GM18870 (cell line): ENCODE results near the gene IL17C.

Source experiments
- ATAC-seq: cut with Tn5 transposase; IDR thresholded peaks from one replicate; pipeline ENCODE4 v1.9.1; 2021; ENCODE audit warnings: moderate library complexity; ENCODE audit not compliant: unreplicated experiment

IL17C gene

DNA sequence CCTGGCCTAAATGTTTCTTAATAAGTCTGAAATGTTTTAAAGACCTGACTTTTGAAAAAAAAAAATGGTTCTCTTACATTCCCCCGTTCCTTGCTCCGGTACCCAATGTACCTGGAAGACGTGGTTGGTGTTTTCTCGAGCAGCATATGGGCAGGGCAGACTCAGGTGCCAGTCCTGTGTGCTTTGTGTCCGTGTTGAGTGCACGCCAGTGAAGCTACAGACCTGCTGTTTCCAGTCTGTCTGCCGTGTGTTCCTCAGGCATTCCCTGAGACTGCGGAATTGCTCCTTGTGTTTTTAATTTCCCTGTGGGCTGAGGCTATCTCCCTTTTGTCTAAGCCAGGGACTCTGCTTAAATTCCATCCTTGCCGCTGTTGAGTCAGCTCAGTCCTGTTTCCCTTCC lies 11.7 kb upstream of the IL17C start:
- ATAC-seq, result no peak

DNA sequence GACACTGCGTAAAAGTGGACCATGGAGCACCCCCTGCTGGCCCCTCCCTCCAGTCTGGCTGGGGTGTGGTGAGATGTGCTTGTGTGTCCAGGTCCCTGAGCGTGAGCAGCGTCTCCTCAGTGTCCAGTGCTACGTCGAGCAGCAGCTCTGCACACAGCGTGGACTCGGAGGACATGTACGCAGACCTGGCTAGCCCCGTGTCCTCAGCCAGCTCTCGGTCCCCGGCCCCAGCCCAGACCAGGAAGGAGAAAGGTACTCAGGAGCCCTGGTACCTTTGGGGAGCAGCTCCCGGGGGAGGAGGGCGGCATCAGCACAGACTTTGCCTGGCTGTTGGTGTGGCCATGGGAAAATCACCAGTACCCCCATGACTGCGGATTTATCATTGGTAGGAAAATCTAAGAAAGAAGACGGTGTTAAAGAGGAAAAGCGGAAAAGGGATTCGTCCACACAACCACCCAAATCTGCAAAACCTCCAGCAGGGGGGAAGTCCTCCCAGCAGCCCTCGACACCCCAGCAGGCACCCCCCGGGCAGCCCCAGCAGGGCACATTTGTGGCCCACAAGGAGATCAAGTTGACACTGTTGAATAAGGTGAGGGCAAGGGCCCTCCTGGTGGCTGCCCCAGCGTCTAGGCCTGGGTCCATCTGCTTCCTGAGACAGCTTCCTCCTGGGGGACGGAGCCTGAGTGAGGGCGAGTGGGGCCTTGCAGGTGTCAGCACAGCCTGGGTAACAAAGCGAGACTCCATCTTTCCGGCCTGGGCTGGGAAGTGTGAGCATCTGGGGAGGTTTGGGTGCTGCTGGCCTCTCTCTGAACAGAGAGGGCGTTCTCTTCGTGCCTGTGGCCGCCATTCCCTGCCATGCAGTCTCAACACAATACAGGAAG lies 10.6 kb upstream of the IL17C start:
- no peak for ATAC-seq

DNA sequence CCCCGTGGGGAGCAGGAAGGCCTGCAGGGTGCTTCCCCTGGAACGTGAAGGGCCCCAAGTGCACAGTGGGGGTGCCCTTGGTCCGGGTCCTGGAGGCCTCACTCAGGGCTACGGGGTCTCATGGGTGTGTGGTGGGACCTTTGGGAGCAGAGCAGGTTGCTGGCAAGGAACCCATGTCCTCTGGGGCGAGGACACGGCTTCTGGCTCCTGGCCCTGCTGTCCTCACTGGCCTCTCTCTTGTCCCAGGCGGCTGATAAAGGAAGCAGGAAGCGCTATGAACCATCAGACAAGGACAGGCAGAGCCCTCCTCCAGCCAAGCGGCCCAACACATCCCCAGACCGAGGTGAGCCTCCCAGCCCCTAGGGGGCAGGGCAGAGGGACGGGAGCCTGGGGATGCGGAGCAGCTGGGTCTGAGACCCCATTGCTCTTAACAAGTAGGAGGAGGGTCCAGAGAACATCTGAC lies 9.8 kb upstream of the IL17C start:
- ATAC-seq, result no peak

DNA sequence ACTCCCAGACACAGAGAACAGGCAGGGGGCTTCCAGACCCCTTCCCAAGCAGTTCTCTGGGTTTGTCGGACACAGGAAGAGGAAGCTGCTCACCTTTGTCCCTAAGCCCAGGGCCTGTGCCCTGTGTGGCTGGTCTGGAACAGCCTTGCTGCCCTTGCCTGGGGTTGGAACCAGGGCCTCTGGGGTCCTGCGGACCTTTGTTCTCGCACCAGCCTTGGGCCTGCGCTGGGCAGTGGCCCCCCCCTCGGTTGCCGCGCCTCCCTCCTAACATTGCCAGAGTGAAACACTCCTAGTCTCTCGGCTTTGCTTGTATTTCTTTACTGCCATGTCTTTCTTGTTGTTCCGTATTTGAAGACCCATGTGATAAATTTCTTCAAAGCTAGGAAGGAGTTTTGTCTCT lies 8.5 kb upstream of the IL17C start:
- no peak for ATAC-seq

DNA sequence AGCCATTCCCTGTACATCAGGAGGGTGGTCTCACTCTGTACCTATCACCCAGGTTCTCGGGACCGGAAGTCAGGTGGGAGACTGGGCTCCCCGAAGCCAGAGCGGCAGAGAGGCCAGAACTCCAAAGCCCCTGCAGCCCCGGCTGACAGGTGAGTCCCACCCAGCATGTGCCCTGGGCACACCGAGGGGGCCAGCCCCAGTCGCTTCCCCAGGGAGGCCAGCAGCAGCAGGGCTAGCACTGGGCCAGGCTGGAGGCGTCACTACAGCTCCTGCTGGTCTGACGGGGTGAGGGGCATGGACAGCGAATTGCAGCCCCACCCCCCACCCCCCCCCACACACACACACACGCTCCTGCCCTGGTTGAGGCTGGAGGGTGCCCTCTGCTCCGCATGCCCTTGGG lies 7.9 kb upstream of the IL17C start:
- no peak for ATAC-seq

DNA sequence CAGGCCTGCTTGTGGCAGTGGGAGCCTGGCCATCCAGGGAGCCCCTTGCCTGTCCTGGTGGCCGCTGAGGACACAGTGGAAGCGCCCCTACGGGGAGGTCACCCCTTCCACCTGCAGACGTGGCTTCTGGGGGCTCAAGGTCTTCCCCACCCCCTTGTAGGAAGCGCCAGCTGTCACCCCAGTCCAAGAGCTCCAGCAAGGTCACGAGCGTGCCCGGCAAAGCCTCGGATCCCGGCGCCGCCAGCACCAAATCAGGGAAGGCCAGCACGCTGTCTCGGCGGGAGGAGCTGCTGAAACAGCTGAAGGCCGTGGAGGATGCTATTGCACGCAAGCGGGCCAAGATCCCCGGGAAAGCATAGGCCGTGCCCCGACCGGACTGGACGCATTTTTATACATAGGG lies 7.4 kb upstream of the IL17C start:
- ATAC-seq, result no peak

DNA sequence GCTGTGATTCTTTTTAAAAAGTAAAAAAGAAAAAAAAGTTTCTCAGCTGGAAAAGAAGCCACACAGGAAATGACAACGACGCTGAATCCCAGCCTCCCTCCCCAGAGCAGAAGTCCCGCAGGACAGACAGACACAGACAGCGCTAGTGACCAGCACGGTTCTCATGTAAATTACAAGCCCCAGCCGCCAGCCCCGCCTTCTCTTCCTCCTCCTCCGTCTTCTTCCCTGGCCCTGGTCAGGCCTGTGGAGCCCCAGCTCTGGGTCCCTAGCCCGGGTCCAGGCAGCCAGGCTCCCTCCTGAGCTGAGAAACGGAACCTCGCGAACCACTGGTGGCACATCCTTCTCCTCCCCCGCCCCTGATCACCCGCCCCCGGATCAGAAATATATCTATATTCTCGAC lies 7.0 kb upstream of the IL17C start:
- no peak for ATAC-seq

DNA sequence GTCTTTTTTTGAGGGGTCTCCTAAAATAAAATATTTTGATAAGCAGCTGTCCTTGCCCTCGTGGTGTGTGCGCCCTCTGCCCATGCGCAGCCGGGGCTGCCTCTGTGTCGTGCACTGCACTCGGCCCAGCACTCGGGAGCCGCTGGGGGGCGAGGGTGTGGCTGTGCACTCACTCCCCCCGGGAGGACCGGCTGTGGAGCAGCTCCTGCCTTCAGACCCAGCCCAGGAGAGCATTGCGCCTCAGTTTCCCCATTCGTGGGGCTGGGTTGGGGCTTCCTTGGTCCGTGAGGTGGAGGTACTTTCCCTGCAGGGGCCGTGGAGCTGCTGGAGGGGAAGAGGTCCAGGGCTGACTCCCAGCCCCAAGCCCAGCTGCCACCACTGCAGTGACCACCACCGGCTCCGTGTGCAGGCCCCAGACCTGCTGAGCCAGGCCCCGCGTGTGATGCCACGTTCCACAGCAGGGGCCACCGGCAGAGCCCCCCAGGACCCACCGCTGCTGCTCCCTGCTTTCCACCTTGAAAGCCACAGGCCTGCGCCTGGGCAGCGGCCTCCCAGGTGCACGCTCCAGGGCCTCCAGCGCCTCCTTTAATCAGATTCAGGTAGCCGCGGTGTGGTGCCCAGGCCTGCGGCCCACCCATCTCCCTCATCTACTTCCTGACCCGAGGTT lies 6.3 kb upstream of the IL17C start:
- ATAC-seq, result no peak

DNA sequence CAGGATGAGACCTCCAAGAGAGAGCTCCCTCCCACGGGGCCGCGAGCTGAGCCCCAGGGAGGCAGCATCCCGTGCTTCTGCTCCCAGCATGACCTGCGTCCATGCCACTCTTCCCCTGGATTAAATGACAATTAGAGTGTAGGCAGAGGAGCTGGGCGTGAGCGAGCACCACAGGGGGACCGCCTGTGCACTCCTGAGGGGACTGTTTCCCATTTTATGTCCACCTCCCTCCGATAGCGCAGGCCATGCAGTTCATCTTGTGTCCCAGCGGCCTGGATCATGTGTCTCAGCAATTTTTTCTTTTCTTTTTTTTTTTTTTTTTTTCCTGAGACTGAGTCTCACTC lies 5.8 kb upstream of the IL17C start:
- no peak for ATAC-seq

DNA sequence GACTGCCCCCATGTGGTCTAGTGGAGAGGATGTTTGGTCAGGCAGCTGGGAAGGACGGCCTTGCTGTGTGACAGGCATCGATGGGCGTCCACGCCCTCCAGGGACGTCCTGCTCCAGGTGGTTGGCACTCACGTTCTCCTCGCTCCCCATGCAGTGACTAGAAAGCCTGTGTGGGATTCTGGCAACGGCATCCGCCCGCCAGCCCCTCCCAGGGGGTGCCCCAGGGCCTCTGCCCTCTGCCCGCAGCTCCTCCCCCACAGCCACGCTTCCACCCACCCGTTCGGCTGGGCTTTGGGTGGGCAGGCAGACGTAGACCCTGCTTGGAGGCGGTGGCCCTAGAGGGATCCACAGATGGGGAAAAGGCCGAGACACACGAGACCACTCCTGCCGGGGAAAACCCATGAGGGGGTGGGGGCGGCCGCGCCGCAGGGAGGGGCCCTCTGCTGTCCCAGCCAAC lies 4.7 kb upstream of the IL17C start:
- peak; percentile 37 for ATAC-seq

DNA sequence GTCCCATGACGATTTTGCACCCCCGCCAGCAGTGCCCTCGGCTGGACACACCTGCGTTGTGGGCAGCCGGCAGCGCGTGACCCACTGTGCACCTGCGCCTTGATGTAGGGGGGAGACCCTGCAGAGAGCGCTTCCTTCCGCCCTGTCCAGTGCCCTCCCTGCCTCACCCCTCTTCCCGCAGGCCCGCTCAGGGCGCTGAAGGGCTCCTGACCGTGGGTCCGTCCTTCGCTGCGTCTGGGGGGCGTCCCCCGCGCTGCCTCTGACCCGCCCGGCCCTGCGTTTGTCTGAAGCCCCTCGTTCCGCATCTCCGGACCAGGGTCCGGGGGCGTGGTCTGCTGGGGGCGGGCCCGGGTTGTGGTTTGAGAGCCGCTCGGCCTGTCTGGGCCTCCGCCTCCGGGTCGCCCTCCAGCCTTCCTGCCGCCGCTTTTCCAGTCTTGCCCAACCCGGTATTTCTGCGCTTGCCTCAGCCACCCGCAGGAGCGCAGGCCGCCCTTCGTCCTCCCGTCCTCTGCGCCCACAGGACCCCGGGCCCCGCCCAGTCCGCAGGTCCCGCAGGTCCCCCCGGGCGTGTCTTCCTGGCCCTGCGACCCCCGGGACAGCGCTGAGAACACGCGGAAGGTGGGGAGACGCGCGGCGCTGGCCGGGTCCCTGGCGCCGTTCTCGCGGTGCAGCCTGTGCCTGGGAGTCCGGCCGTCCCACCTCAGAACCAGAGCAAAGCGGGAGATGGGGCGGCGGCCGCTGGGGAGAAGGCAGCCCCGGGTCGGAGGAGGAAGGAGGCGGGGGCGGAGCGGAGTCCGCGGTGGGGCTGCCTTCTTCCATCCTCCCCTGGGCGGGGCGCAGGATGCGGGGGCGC lies 4.0 kb upstream of the IL17C start:
- ATAC-seq, result peak; percentile 26

DNA sequence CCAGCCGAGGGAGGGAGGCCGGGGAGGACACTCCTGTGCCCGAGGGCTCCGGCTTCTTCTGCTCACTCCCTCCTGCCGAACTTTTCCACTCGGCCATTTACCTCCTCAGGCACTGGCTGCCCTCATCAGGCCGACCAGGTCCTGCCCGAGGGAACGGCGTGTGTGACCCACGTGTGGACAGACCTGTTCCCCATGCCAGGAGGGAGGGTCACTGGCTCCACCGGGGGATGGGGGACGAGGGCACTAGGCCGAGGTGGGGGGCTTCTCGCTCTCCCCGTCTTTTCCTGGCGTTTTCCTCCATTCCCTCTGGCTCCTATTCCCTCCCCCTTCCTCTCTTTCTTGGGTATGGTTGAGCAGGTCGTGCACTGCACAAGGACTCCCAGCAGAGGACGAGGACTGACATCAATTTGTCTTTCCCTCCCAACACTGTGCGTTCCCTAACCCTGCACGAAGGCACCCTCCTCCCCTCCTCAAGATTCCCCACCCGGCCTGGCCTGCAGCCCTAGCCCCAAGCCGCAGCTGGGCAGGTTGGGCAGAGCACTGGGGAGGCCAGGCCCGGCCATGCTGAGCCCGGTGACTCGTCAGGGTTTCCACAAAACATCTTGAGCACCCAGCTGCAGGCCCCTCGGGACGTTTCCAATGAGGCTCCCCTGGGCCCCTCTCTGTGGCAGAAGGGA lies 3.2 kb upstream of the IL17C start:
- ATAC-seq, result no peak

DNA sequence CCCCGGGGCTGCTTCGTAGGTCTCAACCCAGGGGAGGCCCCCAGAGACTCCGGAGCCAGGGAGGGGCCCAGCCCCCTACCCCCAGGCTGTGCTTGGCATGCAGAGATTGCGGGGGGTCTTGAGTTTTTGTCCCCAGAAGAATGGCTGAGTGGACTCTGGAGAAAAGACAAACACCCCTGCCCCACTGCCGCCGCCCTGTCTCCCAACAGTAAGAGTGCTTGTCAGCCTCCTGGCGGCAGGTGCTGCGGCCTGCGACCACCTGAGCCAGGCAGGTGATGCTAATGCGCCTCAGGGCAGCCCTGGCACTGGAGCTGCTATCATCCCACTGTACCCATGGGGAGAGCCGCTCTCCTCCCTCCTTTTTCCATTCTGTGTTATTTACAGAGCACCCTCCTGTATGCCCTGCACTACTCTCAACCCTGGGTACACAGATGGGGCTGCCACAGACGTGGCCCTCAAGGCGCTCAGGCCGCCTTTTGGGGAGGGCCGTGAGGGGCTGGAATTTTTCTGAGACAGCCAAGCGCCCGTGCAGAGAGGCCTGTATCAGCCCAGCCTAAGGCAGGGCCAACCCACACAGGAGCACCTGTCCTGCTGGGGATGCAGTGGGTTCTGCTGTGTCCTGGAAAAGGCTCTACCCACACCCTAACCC lies 2.6 kb upstream of the IL17C start:
- no peak for ATAC-seq

DNA sequence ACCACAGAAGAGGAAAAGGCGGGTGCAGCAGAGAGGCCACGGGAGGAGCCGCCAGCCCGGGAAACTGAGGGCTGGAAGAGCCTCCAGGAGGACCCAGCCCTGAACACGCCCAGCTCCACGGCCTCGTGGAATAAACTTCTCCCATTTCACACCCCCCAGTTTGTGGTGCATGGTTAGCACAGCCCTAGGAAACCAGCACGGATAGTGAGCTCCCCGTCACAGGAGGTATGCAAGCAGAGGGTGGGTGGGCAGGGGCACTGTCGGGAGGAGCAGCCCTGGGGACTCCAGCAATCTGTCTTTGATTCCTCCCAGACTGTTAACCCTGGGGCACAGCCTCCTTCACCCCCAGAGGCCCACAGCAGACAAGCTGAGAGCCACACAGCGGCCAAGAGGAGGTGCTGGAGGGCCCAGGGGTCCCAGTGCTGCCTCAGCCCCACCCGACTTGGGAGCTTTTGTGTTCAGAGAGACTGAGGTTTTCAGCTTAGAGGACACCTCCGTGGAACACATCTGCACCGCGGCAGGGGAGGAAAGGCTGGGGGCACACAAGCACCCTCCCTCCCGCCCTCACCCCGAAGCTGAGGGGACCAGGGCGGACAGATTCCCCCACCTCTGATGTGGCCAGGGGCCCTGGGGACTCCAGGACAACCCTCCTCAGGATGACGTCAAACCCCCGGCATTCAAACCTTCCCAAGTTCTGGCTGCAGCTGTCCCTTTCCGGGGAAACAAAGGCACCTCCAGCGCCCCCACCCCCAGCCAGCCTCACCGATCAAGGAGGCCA lies 1.7 kb upstream of the IL17C start:
- no peak for ATAC-seq

DNA sequence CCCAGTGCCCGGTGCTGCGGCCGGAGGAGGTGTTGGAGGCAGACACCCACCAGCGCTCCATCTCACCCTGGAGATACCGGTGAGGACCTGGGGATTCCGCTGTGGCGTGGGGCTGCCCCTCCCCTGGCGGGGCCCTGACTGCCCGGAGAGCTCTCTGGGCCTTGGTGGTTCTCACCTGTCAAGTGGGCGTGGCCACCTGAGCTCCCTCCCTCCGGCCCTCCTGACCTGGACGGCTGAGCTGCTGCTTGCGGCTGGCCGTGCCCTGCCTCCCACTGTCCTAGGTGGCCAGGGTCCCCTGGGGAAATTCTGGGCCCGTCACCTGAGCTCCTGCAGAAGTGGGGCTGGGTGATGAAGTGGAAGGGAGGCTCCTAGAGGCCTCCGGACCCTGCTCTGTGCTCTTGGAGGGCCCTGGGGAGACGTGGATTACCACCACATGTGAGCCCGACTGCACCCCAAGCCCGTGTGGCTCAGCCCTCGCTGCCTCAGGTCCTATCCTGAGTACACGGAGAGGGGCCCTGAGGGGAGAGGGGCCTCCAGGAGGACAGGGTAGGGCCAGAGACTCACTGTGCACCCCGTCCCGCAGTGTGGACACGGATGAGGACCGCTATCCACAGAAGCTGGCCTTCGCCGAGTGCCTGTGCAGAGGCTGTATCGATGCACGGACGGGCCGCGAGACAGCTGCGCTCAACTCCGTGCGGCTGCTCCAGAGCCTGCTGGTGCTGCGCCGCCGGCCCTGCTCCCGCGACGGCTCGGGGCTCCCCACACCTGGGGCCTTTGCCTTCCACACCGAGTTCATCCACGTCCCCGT lies 1.1 kb downstream of the IL17C start:
- ATAC-seq, result no peak

DNA sequence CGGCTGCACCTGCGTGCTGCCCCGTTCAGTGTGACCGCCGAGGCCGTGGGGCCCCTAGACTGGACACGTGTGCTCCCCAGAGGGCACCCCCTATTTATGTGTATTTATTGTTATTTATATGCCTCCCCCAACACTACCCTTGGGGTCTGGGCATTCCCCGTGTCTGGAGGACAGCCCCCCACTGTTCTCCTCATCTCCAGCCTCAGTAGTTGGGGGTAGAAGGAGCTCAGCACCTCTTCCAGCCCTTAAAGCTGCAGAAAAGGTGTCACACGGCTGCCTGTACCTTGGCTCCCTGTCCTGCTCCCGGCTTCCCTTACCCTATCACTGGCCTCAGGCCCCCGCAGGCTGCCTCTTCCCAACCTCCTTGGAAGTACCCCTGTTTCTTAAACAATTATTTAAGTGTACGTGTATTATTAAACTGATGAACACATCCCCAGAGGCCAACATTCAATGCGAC lies 1.7 kb downstream of the IL17C start:
- no peak for ATAC-seq

DNA sequence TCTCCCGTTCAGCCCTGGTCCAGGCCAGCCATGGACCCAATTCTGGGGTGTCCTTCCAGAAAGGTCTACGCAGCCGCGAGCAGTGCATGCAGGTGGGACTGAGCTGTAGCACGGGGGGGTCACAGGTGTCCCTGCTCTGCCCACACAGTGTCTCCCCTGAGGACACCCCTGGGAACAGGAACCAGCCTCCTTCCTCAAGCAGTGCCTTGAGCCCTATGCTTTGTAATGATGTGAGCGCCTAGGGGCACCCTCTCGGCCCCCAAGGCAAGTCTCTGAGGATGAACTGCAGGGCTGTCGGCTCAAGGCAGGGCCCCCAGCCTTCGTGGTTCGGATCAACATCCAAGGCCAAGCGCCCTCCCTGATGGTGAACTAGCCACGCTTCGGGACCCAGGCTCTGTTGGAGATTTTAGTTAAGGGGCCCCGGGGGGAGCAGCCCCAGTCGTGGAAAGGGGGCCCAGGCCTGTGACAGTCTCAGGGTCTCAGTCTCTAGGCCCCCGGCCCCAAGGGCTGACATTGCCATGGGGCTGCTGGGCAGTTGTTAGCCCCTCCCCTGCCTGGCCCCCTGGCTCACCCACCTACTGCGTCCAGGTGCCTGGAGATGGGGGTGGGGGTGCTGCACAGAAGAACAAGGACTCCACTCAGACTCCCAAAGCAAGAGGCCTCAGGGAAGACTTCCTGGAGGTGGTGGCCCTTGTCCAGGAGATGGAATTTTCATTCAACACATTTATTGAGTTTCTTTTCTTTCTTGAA lies 2.3 kb downstream of the IL17C start:
- no peak for ATAC-seq
